ENCODE measurements around the gene ACBD6.

The ACBD6 gene

DNA sequence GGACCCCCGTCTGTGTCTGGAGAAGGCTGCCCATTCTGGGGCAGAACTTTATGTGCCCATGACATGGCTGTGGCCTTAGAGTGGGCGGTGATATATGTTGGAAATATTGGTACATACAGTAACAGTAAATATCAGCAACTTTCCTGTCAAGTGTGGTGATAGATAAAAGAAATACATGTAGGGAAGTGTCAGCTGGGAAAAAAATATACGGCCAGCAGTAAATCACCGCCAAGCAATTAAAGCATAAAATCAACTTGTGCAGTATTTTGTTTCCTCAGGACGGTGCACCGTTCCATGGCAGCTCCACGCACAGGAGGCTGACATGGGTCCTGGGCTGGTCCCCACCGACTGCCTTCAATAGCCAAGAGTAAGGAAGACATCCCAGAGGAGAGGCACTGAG lies 244.9 kb downstream of the ACBD6 start:
- no peak for DNase-seq (ENCODE audit: low read depth, low spot score)

DNA sequence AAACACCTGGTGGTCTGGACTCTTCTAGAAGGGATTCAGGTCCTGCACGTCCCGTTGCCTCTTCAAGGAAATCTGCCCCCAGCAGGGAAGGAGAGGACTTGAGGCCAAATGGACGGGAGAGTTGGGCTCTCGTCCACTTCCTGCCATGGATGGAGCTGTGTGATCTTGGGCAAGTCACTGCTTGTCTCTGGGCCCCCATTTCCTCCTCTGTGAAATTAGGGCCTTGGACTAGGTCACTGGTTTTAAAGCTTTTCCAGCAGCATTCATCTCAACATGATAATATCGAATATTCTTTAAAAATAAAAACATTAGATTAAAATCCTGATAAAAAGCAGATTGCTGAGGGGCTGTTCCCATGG lies 245.4 kb downstream of the ACBD6 start:
- no peak for DNase-seq (ENCODE audit: low read depth, low spot score)

DNA sequence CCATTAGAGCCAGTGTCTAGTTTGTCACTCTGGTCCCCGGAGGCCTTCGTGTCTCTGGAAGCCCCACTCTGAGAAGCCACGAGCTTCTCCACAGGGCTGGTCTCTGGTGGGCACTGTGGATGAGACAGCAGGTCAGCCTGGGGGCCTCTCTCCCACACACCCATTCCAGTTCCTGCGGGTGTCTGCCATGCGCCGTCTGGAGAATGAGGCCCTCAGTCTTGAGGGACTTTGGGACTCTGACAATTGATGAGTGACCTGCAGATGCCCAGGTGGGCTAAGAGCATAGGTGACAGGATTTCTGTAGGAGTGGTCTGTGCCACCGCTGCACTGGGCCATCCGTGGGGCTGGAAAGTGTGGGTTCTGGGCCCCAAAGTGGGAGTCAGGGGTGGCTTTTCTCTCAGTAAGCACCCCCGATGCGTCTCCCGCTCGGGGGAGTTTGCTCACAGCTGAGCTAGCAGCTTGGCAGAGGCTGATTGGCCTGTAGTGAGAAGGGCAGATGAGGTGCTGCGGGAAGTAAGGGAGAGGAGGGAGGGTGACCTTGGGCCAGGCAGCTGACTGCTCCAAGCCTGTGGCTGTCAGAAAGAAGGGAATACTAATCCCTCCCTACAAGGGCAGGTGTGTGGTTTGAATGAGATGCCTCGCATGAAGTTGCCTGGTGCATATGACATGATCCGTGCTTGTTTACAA lies 245.9 kb downstream of the ACBD6 start:
- DNase-seq (ENCODE audit: low read depth, low spot score) = no peak

DNA sequence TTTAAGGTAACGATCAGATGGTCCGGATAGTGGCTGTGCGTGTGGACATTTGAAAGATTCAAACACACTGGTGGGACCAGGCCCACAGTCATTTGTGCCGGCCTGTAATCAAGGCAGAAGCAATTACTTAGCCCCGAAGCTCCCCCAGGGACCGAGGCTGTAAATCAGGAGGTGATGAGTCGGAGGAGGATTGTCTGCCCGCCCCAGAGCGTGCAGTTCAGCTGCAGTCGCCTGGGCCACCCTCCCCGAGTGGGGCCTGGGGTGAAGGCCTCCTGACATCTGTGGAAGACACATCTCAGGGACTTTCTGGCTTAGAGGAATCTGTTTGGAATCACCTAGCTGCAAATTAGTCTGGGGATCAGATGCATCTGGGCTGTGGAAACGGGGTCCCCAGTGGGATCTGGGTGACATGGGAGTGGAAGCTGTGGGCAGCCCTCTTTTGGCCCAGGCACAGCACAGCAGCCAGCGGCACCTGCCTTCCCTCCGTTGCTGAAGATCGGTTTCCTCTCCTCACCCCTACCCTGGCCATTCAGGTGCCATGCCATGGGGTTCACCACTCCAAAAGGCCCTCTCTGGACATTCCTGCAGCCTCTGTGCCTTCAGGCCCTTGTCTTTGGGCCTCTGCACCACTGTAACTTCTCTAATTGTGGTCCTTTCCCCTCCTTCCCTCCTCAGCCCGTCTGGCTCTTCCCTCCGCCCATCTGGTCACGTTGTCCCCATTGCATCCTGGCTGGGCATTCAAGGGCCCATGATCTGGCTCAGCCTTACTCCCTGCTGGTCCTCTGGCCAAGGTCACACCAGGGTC lies 246.6 kb downstream of the ACBD6 start:
- no peak for DNase-seq (ENCODE audit: low read depth, low spot score)

DNA sequence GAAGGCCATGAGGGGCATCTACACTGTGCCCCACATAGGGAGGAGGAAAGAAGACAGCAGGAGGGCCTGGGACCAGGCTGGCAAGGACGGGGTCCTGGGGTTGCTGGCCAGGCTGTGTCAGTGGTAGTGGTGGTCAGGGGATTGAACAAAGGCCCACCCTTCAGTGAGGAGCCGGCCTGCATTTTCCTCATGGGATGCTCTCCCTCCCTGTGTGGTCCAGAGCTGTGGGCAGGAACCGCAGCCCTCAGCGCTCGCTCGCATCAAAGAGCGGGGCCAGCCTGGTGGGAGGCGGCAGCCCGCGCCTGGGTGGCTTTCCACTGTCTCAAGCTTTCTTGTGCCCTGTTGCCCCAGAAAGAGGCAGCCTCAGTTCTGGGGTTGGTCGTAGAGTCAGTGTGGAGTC lies 247.5 kb downstream of the ACBD6 start:
- no peak for DNase-seq (ENCODE audit: low read depth, low spot score)

DNA sequence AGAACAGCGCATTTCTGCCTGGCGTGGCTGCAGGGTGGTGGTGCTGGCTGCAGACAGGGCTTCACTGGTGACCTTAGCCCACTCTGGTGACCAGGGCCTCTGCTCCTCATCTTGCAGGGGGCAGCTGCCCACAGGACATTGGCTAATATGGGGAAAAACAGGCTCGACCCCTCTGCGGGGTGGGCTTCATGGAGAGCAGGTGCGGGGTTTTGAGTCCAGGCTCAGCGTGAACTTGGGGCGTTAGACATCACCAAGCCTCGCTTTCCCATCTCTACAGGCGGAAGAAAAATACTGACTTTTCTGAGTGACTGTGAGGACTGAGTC lies 247.9 kb downstream of the ACBD6 start:
- no peak for DNase-seq (ENCODE audit: low read depth, low spot score)

DNA sequence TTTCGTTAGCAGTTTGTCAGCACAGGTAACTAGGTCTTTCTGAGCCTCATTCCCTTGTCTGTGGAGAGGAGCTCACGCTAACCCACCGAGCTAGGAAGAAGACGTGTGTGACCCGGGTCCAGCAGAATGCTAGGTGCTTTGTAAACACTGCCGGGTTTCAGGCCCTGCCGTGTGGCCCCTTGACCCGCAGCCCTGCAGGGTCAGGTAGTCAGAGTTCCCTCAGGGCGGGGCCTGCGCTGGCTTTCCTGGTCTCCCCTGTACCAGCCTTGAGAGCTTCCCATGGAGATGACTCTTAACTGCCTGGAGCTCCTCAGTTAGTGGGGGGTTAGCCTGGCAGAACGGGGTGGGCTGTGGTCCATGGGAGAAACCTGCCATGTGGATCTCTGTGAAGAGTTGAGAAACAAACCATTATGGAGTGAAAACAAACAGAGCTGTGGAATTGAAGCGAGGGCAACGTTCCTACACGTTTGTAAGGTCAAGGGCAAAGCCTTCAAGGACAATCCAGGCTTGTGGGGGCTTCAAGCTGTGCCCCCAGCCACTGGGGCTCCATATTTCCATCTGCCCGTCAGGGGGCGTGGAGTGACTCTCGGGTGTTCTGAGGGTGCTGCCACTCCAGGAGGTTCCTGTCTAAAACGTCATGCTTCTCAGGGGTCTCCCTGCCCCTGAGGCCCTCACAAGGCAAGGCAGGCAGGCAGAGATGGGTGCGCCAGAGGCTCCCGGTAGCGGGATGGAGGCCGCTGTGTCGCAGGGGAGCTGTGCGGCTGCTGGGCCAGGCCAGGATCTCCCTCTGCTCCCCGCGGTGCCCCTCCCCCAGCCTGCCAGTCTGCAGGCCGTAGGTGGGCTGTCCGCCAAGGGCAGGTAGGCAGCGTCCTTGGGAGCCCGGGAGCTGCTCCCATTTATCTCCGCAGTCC lies 248.5 kb downstream of the ACBD6 start:
- DNase-seq (ENCODE audit: low read depth, low spot score) = no peak

DNA sequence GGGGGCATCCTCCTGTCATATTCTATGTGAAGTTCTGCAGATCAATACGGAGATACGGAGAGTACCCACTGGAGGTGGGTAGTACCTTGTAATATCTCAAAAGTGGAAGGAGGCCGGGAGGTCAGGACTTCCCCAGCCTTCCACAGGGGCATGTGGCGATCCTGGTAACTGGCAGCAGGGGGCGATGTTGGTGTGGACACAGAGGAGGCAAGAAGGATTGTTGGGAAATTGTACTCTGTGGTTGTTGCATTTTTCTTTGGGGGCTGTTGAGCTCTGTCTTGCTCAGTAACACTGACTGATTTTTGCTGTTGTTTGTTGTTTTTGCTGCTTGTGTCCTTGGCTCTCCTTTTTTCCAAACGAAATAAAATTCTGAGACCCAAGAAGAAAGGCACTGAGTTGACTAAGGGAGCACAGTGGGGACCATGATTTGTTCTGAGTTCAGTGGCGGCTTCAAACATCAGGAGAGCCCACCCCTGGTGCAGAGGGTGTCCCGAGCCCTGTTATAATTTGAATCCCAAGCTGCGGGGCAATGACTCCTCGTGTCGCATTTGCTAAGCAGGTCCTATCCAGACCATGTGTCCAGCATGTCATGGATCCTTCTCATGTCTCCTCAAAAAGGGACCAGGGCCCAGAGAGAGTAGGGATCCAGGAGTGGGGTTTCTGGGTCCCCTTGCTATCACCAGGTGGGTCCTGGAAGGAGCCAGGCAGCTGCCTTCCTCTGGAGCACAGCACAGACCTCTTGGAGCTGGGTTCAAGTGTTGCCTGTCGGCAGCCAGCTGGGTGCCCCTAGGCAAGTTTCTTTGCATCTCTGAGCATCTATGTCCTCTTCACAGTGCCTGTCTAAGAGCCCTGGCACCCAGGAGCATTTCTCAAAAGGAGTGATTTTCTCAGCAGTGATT lies 249.5 kb downstream of the ACBD6 start:
- DNase-seq (ENCODE audit: low read depth, low spot score) = no peak

DNA sequence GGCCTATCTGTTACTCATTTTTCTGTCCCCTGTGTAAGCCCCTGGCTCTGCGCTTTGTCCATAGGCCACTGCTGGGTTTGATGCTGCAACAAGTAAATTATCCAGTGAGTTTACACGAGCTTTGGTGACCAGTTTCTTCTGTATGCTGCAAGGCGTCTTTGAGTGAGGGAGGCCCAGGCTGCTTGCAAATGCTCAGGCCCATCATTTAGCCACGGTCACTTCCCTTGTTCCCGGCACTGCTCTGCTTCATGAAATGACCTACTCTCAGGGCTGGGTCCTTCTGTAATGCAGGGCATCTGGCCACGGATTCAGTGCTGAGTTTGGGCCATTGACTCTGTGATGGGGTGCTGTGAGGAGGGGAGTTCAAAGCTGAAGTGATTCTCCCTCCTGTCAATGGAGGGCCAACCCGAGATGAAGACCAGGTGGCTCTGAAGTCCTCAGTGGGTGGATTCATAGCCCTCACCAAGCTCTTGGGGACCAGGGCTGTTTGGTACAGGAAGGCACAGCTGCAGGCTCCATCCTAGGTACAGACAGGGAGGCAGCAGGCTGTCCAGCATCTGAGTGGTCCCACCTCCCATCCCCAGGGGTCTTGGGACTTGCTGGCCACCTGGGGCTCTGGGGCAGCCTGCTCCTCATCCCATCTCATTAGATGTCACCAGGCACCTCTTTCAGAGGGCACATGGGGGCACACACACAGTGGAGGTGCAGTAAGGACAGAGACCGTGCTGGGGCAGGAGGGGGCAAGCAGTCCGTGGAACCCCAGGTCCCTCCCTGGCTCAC lies 250.7 kb downstream of the ACBD6 start:
- no peak for DNase-seq (ENCODE audit: low read depth, low spot score)

DNA sequence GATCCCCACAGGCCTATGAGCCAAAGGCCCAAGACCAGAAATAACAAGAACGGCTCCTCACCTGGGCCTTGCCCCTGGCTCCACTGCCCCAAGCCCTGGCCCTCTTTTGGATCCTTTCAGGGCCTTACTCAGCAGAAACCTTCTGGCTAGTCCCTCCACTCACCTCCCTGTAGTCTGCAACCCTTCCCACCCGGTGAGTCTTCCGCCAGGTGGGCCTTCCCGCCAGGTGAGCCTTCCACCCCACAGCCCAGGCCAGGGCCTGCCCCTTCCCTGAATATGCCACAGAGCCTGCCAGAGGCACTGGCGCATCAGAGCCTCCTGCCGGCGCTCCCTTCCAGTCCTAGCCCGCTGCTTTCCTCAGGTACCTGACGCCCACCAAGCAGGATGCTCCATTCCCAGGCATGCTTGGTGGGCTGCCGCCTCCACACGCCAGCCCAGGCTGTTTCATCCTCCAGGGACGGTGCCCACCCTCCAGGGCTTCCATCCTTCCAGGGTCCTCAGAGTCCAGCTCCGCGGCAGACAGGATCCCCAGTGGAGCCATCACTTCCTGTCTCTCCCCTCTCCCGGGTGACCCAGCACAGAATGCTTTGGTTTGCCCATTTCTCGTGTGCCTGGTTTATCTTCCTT lies 251.4 kb downstream of the ACBD6 start:
- no peak for DNase-seq (ENCODE audit: low read depth, low spot score)

DNA sequence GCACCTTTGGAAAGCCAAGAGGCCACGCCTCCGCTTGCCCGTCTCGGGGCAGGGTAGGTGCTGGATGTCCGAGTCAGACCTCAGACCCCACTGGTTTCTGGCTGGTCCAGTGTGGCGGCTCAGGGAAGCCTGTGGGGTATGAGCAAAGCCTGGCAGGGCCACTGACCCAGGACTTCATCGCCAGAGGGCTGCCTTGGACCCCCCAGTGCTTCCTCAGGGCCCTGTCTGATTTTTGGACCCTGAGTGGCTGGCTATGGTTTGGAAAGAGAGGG lies 251.9 kb downstream of the ACBD6 start:
- DNase-seq (ENCODE audit: low read depth, low spot score) = no peak

DNA sequence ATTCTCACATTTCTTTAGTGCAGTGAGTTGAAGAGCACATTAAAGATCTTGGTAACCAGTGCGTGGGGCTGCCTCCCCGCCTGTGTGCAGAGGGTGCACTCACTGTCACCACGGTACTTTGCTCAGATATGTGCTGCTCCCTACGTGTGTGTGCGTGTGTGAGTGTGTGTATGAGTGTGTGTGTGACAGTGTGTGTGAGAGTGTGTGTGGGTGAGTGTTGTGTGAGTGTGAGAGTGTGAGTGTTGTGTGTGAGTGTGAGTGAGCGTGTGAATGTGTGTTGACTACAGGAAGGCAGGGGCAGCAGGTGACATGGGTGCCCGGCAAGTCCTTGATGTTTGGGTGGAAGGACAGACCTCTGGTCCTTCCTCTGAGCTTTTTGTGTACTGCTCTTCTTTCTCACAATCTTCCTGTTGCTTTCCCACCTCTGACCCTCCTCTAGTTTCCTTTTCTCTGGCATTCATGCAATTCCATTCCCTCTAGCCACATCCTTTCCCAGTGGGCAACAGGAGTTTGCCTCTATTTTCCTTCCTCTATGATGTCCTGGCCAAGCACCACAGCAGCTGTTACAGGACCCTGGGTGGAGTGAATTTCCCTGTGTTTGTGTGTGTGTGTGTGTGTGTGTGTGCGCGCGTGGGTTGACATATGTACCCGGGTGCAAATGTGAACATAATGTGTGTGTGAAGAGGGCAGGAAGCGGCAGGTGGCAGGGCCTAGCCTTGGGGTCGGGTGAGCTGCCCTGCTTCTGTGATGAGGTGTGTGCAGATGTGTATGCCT lies 252.5 kb downstream of the ACBD6 start:
- no peak for DNase-seq (ENCODE audit: low read depth, low spot score)

DNA sequence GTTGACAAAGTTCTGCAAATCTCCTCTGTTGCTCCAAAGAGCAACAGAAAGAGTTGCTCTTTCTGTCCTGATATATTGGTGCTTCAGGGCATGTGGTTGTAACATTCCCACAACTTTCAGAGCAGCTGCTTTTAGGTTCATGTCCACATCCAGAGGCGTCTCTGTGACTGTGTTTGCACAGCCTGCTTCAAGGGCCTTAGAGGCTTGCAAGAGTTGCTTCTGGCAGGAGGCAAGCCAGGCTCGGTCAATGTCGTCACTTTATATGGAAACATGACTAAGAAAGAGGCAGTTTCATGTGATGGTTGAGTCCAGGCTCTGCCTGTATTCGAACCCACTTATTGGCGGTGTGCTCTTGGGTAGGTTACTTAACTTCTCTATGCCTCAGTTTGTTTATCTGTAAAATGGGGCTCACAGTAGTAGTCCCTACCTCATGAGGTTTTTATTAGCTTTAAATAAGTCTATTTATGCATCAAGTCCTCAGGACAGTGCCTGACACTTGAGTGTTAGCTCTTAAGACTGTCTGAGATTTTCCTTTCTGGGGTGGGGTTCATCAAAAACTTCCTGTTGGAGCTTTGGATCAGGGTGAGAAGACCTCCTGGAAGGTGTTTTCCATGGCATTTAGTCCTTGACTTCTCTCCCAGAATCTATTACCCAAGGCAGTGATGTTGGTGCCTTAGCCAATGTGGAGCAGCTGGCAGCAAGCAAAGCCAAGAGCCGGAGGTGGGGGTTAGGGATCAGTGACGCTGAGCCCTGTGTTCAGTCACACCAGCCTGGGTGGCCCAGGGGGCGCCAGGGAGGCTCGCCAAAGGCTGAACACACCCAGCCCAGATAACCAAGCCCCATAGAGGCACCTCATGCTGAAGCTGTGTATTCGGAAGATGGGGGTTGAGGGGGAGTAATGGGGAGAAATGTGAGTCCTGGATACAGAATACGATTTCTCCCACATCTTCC lies 253.4 kb downstream of the ACBD6 start:
- DNase-seq (ENCODE audit: low read depth, low spot score) = no peak

DNA sequence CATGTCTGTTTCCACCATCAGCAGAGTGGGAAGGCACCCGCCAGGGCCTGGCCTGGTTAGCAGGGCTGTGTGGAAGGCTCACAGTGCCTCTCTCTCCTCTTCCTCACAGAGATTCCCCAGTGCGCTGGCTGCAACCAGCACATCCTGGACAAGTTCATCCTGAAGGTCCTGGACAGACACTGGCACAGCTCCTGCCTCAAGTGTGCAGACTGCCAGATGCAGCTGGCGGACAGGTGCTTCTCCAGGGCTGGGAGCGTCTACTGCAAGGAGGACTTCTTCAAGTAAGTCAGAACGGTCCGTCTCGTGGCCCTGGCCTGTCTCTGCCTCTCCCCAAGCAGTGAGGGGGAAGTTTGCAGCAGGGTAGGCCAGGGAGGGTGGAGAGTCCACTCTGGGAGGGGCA lies 254.2 kb downstream of the ACBD6 start:
- no peak for DNase-seq (ENCODE audit: low read depth, low spot score)

DNA sequence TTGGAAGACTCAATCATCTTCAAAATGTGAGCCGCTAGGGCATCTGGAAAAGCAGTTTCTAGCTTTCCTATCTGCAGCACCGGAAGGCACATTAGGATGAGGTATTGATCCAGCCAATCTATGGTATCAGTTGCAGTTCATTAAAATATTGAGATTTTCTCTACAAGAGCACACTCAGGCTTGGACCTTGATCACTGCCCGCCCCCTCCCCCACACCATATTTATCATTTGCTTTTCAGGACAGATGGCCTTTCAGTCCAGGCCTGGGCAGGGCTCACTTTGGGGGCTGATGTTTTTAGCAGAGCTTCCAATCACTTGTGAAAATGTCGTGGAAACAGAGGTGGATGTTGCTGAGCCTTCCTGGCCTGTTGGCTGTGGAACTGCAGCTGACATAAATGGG lies 254.8 kb downstream of the ACBD6 start:
- no peak for DNase-seq (ENCODE audit: low read depth, low spot score)

DNA sequence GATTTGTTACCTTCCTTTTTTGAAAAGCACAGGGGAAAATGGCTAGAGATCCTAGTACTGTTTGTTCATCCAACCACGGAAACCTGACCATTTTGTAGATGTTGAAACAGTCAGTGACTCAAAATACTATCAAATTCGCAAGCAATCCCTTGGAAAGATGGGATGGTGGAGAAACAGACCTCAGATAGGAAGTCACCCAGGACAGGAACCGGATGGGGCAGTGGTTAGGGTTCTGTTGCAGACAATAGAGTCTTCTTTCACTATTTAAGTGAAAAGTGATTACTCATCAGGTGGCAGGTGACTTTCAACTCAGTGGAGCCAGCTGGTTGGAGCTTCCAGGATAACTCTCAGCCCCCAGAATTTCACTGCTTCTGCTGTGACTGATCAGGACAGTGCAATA lies 255.3 kb downstream of the ACBD6 start:
- DNase-seq (ENCODE audit: low read depth, low spot score) = no peak

DNA sequence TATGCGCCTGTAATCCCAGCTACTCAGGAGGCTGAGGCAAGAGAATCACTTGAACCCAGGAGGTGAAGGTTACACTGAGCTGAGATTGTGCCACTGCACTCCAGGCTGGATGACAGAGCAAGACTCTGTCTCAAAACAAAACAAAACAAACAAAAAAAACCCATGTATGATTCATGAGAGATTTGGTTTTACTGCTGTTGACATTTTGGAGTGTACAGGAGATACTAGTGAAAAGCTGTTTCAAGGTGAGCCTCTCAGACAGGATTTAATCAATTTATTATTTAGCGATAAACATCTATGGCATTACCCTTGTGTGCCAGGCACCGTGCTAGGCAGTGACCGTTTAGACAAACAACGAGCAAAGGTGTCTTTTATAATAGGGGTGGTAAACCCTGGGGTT lies 255.8 kb downstream of the ACBD6 start:
- no peak for DNase-seq (ENCODE audit: low read depth, low spot score)

DNA sequence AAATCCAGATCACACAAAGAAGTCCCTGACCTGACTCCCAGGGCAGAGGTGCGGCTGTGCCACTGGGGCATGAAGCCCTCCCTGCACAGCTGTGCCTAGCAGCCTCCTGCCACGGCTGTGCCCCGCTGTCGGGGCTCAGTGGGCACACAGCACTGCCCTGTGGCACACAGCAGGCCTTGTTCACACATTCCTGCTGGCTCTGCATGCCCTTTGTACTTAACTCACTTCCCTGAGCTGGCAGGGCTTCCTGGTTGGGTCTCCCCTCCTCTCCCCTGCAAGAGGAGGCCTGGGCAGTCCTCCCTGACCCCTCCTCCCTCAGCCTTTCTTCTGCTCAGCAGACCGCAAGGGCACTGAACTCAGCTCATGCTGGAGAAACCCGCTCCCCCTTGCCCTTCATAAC lies 257.5 kb downstream of the ACBD6 start:
- DNase-seq (ENCODE audit: low read depth, low spot score) = no peak
